SHP77 (cell line): Measurements from ENCODE around the gene RCBTB2.
A peak's percentile ranks its signal among the peaks of the same experiment; 100 is the strongest.

Source experiments
- DNase-seq, 2 experiments: peaks; one replicate each; lab custom pipeline; 2025; lab: John Stamatoyannopoulos, UW

RCBTB2 gene

DNA sequence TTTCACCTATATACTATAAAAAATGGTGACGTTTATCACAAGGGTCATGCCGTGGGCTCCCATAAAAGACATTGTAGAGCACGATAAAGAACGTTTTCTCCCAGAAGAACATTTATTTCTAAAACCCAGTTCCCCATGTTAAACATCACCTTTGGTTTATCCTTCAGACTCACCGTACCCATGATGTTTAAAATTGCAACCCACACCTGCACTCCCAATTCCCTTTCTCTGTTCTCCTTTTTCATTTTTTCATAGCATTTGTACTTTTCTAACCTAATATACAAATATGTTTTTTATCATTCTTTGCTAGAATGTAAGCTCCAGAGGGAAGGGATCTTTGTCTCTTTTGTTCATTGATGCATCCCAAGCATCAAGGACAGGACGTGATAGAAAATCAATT, 2.0 kb downstream of the RCBTB2 start:
- DNase-seq, result no peak

DNA sequence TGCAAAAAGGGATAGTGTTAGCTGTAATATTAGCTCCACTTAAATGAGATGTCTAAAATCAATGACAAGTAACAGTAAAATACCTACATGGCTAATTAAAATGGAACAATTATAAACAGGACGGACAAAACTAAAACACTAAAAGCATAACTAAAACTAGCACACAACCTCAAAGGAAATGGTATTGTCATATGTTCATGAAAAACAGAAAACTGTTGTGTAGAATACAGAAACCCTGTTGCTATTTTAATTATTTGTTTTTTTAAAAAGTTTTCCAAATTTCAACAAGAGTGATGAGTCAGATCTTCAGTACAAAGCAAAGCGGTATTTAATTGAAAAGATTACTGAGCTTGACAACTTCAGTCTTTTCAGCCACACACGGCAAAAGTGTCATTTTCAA, 4.2 kb downstream of the RCBTB2 start:
- DNase-seq, result no peak

GRCh38 chr13:48527955-48528354, 4.9 kb downstream of the RCBTB2 start:
- DNase-seq, result no peak

DNA sequence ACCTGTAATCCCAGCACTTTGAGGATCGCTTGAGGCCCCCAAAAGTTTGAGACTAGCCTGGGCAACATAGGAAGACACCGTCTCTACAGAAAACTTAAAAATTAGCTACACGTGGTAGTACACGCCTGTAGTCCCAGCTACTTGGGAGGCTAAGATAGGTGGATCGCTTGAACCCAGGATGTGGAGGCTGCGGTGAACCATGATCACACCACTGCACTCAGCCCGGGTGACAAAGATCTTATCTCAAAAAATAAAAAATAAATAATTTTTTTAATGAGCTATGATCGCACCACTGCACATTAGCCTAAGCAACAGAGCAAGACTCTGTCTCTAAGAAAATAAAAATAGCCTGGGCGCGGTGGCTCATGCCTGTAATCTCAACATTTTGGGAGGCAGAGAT, 6.6 kb downstream of the RCBTB2 start:
- no peak for DNase-seq

DNA sequence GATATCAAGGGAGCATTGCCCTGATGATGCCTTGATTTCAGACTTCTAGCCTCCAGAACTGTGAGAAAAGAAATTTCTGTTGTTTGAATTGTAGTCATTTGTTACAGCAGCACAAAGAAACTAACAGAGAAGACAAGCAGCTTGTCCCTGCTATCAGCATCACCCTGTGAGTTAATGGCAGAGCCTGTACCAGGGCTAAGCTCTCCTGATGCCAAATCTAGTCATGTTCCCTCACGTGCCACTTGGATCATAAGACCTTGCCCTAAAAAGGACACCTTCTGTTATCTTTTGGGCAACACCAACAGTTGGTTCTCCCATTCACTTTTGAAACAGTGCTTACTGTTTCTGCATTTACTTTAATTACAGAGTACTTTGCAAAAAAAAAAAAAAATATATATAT, 14.8 kb downstream of the RCBTB2 start:
- no peak for DNase-seq

DNA sequence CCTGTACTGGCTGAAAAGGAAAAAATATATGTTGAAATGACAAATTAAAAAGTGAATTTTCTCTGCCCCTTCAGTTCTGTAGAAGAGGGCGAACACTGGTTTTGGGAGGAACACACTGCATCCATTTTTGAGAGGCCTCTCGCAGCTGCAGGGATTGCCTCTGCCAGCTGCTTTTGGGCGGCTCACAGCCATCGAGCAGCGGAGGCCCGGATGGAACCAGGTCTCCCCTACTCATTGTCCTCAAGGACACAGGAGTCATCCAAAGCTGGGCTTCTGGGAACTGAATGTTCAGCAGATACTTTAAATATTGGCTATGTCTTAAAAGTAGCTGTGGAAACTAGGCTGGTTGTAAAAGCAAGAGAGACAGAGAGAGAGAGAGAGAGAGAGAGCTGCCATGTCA, 17.1 kb downstream of the RCBTB2 start:
- DNase-seq, result no peak

- no peak for DNase-seq
Measured at GRCh38 chr13:48514793-48515192, 18.1 kb downstream of the RCBTB2 start.

DNA sequence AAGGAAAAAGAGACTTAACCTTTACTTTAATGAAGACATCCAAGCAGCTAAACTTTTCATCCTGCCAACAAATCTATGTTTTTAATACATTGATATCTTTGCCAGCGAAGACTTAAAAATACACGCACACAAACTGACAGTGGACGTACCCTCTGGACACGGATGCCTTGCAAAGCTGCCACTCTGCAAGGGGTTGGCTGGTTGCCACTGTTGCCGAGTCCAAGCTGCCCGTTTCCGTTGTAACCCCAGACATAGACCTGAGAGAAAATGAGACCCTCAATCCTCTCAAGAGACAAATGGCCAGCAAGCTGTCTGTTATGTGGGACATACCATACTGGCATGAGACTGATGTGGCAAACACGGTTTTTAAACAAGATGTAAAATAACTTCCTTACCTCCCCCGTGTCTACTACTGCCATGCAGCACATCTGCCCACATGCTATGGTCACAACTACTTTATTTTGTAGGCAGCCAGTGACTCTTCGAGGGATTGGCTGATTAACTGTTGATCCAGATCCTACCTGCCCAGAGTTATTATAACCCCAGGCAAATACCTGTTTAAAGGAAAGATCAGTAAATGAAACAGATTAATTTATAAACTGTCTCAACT, 21.2 kb downstream of the RCBTB2 start:
- DNase-seq, result peak; percentile 57 to 58

- DNase-seq, result no peak
Measured at GRCh38 chr13:48510698-48511097, 22.2 kb downstream of the RCBTB2 start.

DNA sequence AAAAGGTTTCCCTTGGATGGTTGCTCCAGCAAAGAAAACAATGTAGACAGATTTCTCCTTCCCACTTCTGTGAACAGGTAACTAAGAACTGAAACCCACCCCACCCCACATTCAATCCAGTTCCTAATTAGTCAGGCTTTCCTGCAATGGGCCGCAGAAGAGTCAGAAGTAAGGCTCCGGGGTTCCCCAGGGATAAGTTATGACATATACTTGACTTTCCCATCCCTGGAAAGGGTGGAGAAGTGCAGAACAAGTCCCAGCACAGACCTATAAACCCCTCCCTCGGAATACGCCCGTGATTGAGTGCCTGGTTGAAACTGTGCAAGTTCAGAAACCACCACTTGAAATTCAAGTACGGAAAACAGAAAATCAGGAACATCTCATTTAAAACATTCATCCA, 24.9 kb downstream of the RCBTB2 start:
- no peak for DNase-seq

GRCh38 chr13:48507021-48507420, 25.9 kb downstream of the RCBTB2 start:
- DNase-seq, result no peak

DNA sequence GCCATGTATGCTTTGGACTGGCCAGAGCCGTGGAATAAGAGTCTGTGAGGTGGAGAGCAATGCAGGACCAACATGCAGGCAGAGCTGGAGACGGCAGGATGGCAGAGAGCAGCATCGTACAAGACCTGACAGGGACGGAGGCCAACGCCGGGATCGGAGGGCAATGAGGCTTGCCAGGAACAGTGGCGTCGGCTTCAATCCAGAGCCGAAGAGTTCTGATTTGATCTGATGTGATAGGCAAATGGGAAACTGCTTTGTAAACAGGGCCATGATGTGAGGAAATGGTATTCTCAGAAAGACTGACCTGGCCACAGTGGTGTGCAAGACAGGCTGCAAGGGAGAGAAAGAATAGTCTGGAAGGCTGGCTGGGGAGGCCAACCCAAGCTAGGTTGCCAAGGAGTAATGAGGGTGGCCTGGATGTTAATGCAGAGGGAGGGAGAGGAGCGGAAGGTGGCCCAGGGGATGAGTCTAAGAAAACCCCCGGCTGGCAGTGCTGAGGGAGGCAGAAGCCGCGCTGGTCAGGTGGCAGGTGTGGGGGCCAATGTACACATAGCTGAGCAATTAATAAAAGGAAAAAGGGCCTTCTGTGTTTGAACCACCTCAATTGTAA, 26.7 kb downstream of the RCBTB2 start:
- DNase-seq, result peak; percentile 48 to 58

- DNase-seq, result no peak
Measured at GRCh38 chr13:48505597-48506091, 27.2 kb downstream of the RCBTB2 start.

DNA sequence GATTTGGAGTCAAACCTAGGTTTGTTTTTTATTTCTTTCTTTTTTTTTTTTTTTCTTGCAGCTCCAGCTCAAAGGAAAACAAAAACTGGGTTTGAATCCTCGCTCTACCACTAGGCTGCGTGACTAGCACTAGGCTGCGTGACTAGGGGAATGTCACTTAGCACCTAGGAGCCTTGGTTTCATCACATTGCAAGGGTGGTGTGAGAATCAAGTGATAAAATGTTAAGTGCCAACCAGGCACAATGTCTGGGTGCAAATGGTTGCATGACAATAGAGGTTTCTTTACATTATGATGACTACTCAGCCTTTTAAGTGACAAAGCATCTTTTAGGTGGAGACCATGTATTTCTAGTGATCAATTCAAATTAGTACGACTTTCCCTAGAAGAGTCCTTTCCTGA, 27.9 kb downstream of the RCBTB2 start:
- no peak for DNase-seq

- DNase-seq, result no peak
Measured at GRCh38 chr13:48504606-48505005, 28.3 kb downstream of the RCBTB2 start.

GRCh38 chr13:48502601-48503319, 30.1 kb downstream of the RCBTB2 start:
- DNase-seq, result no peak

DNA sequence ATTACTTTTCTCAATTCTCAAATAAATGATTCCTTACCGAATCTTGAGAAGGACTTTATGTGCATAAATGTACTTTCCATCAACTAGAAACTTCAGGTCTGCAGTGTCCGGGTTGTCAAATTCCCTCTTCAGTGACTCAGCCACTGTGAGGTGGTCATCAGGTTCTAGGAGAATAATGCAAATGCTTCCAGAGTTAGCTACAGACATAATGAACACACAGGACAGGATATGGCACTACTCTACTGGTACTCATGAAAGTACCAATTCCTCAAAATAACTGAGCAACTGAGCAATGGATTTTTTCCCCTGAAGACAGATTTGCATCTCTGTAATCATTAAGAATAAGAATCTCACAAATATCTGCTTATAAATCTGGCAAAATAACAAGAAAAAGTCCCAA, 31.2 kb downstream of the RCBTB2 start:
- DNase-seq, result no peak

DNA sequence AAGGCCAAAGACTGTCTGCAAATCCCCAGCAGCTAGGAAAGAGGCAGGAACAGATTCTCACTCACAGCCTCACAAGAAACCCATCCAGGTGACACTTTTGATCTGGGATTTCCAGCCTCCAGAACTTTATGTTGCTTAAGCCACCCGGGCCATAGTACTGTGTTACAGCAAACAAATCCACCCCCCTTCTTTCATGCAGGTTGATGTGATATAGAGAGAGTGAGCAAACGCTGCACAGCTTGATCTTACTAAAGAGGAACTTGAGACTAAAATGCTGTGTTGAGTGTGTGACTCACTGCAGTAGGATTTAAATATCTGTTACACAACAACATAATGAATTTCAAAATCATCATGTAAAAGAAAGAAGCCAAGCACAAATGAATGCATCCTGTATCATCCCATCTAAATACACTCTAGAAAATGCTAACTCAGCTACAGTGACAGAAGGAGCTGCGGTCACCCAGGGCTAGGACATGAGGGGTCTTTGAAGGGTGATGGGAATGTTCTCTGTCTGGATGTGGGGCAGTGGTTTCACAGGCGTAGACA, 32.2 kb downstream of the RCBTB2 start:
- no peak for DNase-seq

DNA sequence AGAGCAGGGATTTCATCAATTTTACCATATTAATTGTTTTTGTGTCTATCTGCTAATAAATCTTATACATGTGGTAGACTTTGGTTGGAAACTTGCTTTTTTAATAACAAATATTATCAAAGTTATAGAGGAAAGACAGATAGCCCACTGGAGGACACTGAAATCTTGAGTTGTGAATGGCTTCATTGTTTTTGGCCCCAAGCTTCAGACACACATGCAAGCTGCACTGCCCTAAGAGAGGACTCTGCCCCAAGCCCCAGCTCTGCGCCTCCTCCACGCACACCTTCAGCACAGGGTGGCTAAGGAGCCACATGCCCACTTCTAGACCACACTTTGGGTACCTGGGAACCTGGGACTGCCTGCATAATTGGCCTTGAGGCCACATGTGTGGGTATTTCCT, 35.2 kb downstream of the RCBTB2 start:
- no peak for DNase-seq

GRCh38 chr13:48496271-48497161, 36.4 kb downstream of the RCBTB2 start:
- DNase-seq, result no peak

- no peak for DNase-seq
Measured at GRCh38 chr13:48494874-48495273, 38.0 kb downstream of the RCBTB2 start.

DNA sequence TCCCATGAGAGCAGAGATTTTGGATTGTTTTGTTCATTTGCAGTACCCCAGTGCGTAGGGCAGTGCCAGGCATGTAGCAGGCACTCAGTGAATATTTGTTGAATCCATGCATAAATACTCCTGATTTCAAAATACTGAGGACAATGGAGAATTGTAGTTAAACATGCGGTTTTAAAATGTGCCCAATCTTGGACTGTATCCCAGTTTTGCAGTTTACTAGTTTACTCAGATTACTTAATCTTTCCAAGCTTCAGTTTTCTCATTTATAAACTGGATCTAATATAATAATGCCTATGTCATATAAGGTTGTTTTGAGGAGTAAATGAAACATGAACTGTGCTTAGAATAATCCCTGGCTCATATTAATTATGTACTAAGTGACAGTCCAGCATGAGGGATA, 39.0 kb downstream of the RCBTB2 start:
- no peak for DNase-seq
